HEK293 (cell line): ENCODE measurements around the gene CFAP45.

ENCODE experiments used
- PRDM4 ChIP-seq: fragments of 450-650 bp; formaldehyde crosslinking; IDR thresholded peaks from 2 replicates; pipeline ENCODE4 v1.5.1; 2017; ENCODE audit warnings: missing biosample characterization, missing genetic modification characterization
- RBAK ChIP-seq: fragments of 450-650 bp; formaldehyde crosslinking; IDR thresholded peaks from 2 replicates; pipeline ENCODE4 v1.5.1; 2016; ENCODE audit warnings: missing biosample characterization, missing genetic modification characterization
- REST ChIP-seq: fragments of 450-650 bp; formaldehyde crosslinking; IDR thresholded peaks from 2 replicates; pipeline ENCODE4 v1.5.1; 2016; ENCODE audit warnings: missing biosample characterization, missing genetic modification characterization
- SALL2 ChIP-seq: fragments of 450-650 bp; formaldehyde crosslinking; IDR thresholded peaks from 2 replicates; pipeline ENCODE4 v1.5.0; 2017; ENCODE audit warnings: missing biosample characterization, mild to moderate bottlenecking, missing genetic modification characterization, borderline replicate concordance
- SP2 ChIP-seq: fragments of 450-650 bp; formaldehyde crosslinking; IDR thresholded peaks from 2 replicates; pipeline ENCODE4 v1.5.1; 2016; ENCODE audit warnings: missing biosample characterization, missing genetic modification characterization
- SP3 ChIP-seq: fragments of 450-650 bp; formaldehyde crosslinking; IDR thresholded peaks from 2 replicates; pipeline ENCODE4 v1.5.1; 2016; ENCODE audit warnings: missing biosample characterization, missing genetic modification characterization
- ZBTB17 ChIP-seq: fragments of 450-650 bp; formaldehyde crosslinking; IDR thresholded peaks from 2 replicates; pipeline ENCODE4 v1.5.1; 2016; ENCODE audit warnings: missing biosample characterization, missing genetic modification characterization
- ZNF112 ChIP-seq: fragments of 450-650 bp; formaldehyde crosslinking; IDR thresholded peaks from 2 replicates; pipeline ENCODE4 v1.5.0; 2017; ENCODE audit warnings: missing biosample characterization, missing genetic modification characterization
- ZNF132 ChIP-seq: fragments of 450-650 bp; formaldehyde crosslinking; IDR thresholded peaks from 2 replicates; pipeline ENCODE4 v1.5.1; 2017; ENCODE audit warnings: missing biosample characterization, missing genetic modification characterization, borderline replicate concordance
- ZNF157 ChIP-seq: fragments of 450-650 bp; formaldehyde crosslinking; IDR thresholded peaks from 2 replicates; pipeline ENCODE4 v1.5.1; 2016; ENCODE audit warnings: missing biosample characterization, missing genetic modification characterization
- ZNF274 ChIP-seq, 2 experiments: fragments of 200-500 bp in 1 of 2; fragments of 450-650 bp in 1 of 2; sonication (Bioruptor generic) in 1 of 2; formaldehyde crosslinking in 1 of 2; IDR thresholded peaks; 2 replicates each; pipeline versions ENCODE4 v1.5.1 to v1.6.1; 2014 to 2016; ENCODE audit warnings: borderline replicate concordance in 1 of 2, inconsistent platforms in 1 of 2, low read length in 1 of 2, missing biosample characterization in 1 of 2, missing genetic modification characterization in 1 of 2
- ZNF280D ChIP-seq: fragments of 450-650 bp; formaldehyde crosslinking; IDR thresholded peaks from 2 replicates; pipeline ENCODE4 v1.5.1; 2016; ENCODE audit warnings: missing biosample characterization, missing genetic modification characterization
- ZNF354C ChIP-seq: fragments of 450-650 bp; formaldehyde crosslinking; IDR thresholded peaks from 2 replicates; pipeline ENCODE4 v1.5.1; 2016; ENCODE audit warnings: missing biosample characterization, missing genetic modification characterization, low read depth, borderline replicate concordance
- ZNF404 ChIP-seq: fragments of 450-650 bp; formaldehyde crosslinking; IDR thresholded peaks from 2 replicates; pipeline ENCODE4 v1.5.1; 2017; ENCODE audit warnings: missing biosample characterization, missing genetic modification characterization
- ZNF488 ChIP-seq: fragments of 450-650 bp; formaldehyde crosslinking; IDR thresholded peaks from 2 replicates; pipeline ENCODE4 v1.5.1; 2016; ENCODE audit warnings: missing biosample characterization, missing genetic modification characterization
- ZNF501 ChIP-seq: fragments of 450-650 bp; formaldehyde crosslinking; IDR thresholded peaks from 2 replicates; pipeline ENCODE4 v1.5.1; 2016; ENCODE audit warnings: missing biosample characterization, missing genetic modification characterization
- ZNF518A ChIP-seq: fragments of 450-650 bp; formaldehyde crosslinking; conservative IDR thresholded peaks from 2 replicates; pipeline ENCODE4 v1.5.1; 2016; ENCODE audit warnings: low read depth, missing biosample characterization, missing genetic modification characterization
- ZNF544 ChIP-seq: fragments of 450-650 bp; formaldehyde crosslinking; IDR thresholded peaks from 2 replicates; pipeline ENCODE4 v1.5.0; 2017; ENCODE audit warnings: missing biosample characterization, missing genetic modification characterization
- ZNF558 ChIP-seq: fragments of 450-650 bp; formaldehyde crosslinking; IDR thresholded peaks from 2 replicates; pipeline ENCODE4 v1.5.1; 2016; ENCODE audit warnings: missing biosample characterization, missing genetic modification characterization
- ZNF626 ChIP-seq: fragments of 450-650 bp; sonication (Bioruptor Pico); formaldehyde crosslinking; IDR thresholded peaks from 2 replicates; pipeline ENCODE4 v1.5.1; 2018; ENCODE audit warnings: missing biosample characterization, missing genetic modification characterization, inconsistent platforms
- ZNF830 ChIP-seq: fragments of 450-650 bp; IDR thresholded peaks from 2 replicates; pipeline ENCODE4 v1.5.0; 2018; ENCODE audit warnings: missing biosample characterization, missing genetic modification characterization, low read depth, mild to moderate bottlenecking, moderate library complexity

The CFAP45 gene

GRCh38 chr1:159924025-159924790 lies 24.2 kb upstream of the CFAP45 start (continued):
- TF ChIP-seq ZNF501 (tag by site-specific recombination) (no peak), REST (tag by site-specific recombination) (peak; percentile 11; the same call in 1 of the 2 replicates), SP2 (tag by site-specific recombination) (peak; percentile 79), ZNF626 (tag by site-specific recombination) (no peak), ZBTB17 (peak; percentile 30), ZNF488 (0 out of 2 replicates have a peak, but pooled peaks have one; percentile 66), SALL2 (tag by site-specific recombination) (no peak), ZNF558 (tag by site-specific recombination) (no peak), ZNF518A (tag by site-specific recombination) (0 out of 2 replicates have a peak, but pooled peaks have one; percentile 15), ZNF274 (IDR thresholded peaks at IDR 0.05; ENCODE audit: low read length) (no peak), ZNF274 (tag by site-specific recombination; IDR thresholded peaks at IDR 0.05; ENCODE audit: borderline replicate concordance) (no peak), ZNF544 (tag by site-specific recombination) (no peak), ZNF132 (tag by site-specific recombination) (no peak), ZNF280D (tag by site-specific recombination) (no peak), ZNF830 (tag by site-specific recombination) (no peak), RBAK (tag by site-specific recombination) (no peak), PRDM4 (peak; percentile 89), ZNF354C (tag by site-specific recombination) (no peak), SP3 (peak; percentile 95), ZNF112 (tag by site-specific recombination) (no peak), ZNF404 (tag by site-specific recombination) (no peak), ZNF157 (tag by site-specific recombination) (no peak)
